Stimulated activated naive CD8-positive, alpha-beta T cell treated with anti-CD3 and anti-CD28 coated beads, Interleukin-15, Interleukin-2, amounts not matched to agents 100 ng/mL and 50 ng/mL, for 24 hours (primary cell): ENCODE data around the gene COBLL1.
"Not testable (repeated sequence)": the region's sequence is repeated elsewhere in the genome, so short reads cannot be mapped to it uniquely, and the experiment has no call there.

Source experiments
- H3K27ac Mint-ChIP-seq: one replicate; pipeline ENCODE4 v1.8.0; 2021; ENCODE audit warnings: mild to moderate bottlenecking, mixed read lengths
- H3K27me3 Mint-ChIP-seq: one replicate; pipeline ENCODE4 v1.8.0; 2021; ENCODE audit warnings: mixed read lengths
- H3K36me3 Mint-ChIP-seq: one replicate; pipeline ENCODE4 v1.8.0; 2021; ENCODE audit warnings: low read depth, mixed read lengths
- H3K4me1 Mint-ChIP-seq: one replicate; pipeline ENCODE4 v1.8.0; 2021; ENCODE audit warnings: low read depth, mixed read lengths
- H3K4me3 Mint-ChIP-seq: one replicate; pipeline ENCODE4 v1.8.0; 2021; ENCODE audit warnings: mild to moderate bottlenecking, mixed read lengths
- H3K9me3 Mint-ChIP-seq: one replicate; pipeline ENCODE4 v1.8.0; 2021; ENCODE audit warnings: mixed read lengths

Gene COBLL1

DNA sequence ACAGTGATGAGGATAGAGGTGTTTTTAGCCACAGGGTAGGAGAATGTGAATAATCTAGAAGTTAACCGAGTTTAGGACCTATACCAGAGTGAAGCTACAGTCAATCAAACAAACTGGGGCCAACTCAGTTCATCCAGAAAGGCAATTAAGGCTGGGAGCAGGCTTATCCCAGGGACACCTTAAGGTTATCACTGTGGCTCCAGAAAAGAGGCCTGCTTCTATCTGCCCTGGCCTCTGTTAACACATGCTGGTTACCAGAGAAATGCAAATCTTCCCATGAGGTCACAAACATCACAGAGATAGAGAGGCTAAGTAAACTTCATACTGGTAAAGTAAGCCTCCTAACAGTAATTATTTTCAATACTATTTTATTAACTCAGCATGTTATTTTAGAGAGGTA is 127.2 kb downstream of the COBLL1 start:
- Mint-ChIP-seq H3K4me1 (no peaks in the 10 kb centered on the region), H3K27me3 (no peaks in the 10 kb centered on the region), H3K4me3 (no peak overlapping the region), H3K9me3 (no peaks in the 10 kb centered on the region), H3K36me3 (no peaks in the 10 kb centered on the region), H3K27ac (no peak overlapping the region)

DNA sequence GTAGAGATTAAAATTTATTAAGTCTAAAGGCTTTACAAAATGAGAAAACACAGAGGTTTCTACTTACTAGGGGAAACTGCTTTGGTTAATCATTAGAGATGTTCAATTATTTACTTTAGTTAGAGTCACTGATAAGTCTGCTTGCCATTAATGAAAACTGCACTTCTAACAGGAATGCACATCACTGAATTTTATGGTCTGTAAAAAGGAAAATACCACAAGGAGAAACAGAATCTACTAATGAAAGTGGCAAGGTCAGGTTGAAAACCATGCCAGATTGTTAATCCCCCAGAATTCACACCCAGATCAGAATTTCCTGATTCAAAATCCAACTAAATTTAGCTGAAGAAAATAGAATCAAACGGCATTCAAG is 129.9 kb downstream of the COBLL1 start:
- Mint-ChIP-seq H3K4me3 (no peak overlapping the region), H3K4me1 (no peaks in the 10 kb centered on the region), H3K27me3 (no peaks in the 10 kb centered on the region)

DNA sequence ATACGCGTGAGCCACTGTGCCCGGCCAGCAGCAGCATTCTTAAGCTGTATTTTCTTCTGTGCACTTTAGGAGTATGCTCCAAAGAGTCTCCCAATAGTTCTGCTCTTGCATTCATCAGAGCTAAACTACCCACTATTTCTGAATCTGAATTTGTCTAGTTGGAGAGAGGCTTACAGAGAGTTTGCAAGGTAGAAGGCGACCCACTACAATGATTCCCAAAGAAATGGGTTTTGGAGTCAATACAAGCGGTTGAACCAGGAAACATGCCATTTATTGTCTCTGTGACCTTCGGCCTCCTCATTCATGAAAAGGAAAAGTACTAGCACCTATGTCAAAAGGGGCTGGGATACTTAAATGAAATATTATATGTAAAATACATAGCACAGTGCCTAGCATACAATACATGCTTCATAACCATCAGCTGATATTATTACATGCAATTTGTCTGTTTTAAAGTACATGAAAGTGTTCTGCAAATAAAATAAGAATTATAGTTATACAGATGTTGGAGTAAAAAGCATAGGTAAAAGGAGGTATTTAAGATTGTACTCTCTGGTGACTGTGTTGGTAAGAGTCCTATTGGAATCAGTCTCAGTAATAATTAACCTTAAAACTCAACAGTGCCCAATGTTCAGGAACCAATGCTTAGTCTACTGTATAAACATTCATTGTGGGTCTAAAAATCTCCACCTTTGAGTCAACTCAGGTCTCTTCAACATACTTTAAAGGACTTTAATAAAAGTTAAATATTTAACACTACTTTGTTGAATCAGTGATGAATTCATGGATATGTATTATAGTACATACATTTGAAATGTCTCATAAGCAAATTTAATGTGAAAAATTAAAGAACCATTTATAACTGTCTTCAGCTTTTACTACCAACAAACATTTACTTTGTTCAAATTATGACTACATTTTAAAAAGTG is 130.5 kb downstream of the COBLL1 start:
- Mint-ChIP-seq H3K36me3 (no peaks in the 10 kb centered on the region), H3K4me3 (no peak overlapping the region), H3K27me3 (no peaks in the 10 kb centered on the region), H3K27ac (no peak overlapping the region), H3K9me3 (no peaks in the 10 kb centered on the region), H3K4me1 (no peaks in the 10 kb centered on the region)

More for the DNA sequence above, 129.9 kb downstream of the COBLL1 start:
- H3K9me3 Mint-ChIP-seq: no peaks in the 10 kb centered on the region
- no peaks in the 10 kb centered on the region for H3K36me3 Mint-ChIP-seq
- no peak overlapping the region for H3K27ac Mint-ChIP-seq

DNA sequence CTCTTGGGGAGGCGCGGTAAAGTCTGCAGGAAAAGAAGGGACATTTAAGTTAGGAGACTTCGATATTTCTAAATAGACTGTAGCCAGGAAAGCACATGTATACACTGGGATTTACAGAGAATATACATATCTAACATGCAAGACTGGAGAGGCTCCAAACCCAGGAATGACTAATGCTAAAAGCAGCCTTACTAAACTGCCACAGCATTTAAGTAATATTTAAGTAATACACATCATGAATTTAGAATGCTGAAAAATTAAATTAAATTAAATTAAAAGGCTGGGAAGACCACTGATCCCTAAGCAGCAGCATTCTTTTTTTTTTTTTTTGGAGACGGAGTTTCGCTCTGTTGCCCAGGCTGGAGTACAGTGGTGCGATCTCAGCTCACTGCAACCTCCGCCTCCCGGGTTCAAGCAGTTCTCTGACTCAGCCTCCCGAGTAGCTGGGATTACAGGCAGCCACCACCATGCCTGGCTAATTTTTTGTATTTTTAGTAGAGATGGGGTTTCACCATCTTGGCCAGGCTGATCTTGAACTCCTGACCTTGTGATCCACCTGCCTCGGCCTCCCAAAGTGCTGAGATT is 131.3 kb downstream of the COBLL1 start:
- not testable (repeated sequence) for H3K4me1 Mint-ChIP-seq, H3K4me3 Mint-ChIP-seq, H3K27ac Mint-ChIP-seq, H3K27me3 Mint-ChIP-seq, H3K36me3 Mint-ChIP-seq, H3K9me3 Mint-ChIP-seq

DNA sequence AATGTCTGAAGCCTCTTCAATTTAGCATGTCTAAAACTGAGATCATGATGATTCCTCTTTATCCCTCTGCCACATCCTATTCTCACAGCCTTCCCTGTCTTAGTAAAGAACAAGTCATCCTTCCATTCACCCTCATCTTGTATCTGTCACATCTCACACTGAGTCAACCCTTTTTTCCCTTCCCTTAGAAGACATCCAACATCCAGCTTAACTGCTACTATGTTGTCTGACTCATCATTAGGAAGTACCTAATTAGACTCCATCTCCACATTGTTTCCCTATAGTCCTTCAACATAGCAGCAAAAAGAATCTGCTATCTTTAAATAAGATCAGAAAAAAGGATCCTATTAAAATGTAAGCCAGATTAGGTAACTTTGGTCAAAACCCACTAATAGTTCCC is 135.1 kb downstream of the COBLL1 start:
- H3K27ac Mint-ChIP-seq: no peak overlapping the region
- H3K4me3 Mint-ChIP-seq: no peak overlapping the region
- H3K36me3 Mint-ChIP-seq: no peaks in the 10 kb centered on the region
- H3K27me3 Mint-ChIP-seq: no peaks in the 10 kb centered on the region
- no peaks in the 10 kb centered on the region for H3K9me3 Mint-ChIP-seq
- no peaks in the 10 kb centered on the region for H3K4me1 Mint-ChIP-seq

DNA sequence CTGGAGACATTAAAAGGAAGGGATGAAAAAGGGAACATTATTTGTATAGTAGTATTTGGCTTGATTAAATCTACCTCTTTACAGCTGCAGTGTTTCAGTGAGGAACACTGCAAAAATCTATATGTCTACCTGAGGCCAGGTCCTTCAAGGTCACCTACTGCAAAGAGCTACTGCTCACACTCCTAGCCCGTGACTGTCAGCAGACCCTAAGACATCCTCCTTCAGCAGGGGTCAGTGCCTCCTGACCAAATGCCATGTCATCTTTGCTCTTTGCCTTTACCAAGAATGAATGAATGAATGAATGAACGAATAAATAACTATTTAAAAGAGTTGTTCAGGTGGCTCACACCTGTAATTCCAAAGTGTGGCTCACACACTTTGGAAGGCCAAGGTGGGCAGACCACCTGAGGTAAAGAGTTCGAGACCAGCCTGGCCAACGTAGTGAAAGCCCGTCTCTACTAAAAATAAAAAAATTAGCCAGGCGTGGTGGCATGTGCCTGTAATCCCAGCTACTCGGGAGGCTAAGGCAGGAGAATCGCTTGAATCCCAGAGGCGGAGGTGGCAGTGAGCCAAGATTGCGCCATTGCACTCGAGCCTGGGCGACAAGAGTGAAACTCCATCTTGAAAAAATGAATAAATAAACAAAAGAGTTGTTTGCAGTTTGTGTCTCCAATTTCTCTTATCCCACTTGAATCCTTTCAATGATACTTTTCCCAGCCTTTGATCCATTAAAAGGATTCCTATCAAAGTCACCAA is 136.0 kb downstream of the COBLL1 start:
- Mint-ChIP-seq H3K36me3 (no peaks in the 10 kb centered on the region), H3K4me3 (no peak overlapping the region), H3K4me1 (no peaks in the 10 kb centered on the region), H3K27ac (no peak overlapping the region), H3K27me3 (no peaks in the 10 kb centered on the region), H3K9me3 (no peaks in the 10 kb centered on the region)

DNA sequence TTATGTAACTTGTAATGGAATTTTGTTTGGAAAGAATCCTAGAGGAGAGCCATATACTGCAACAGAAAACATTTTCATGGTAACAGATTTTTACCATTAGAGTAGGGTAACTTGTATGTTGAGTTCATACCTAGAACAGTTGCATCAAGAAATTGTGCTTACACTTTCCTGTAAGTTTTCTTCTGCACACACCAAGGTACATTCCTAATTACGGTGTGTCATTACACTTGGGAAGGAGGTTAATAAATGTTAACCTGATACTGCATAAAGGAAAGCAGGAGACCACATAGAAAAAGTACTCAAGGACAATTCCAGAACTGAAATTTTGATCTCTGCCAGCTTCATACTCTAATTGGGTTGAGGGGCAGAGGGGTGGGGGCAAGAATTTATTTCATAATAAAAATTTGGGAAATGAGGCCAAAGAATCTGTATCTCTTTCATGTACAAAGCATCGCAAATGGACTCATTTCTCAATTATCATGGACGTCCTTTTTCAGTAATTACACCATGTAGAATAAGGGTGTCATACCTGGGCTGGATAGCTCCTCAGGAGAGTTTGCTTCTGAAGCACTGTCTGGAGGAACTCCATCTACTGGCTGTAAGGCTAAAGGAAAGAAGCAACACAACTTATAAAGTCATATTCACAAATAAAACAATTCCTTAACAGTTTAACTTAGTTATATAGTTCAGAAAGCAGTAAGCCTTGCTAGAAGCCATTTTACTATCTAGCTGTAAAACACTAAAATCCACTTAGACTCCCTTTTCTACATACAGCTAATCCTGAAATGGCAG is 137.5 kb downstream of the COBLL1 start:
- Mint-ChIP-seq H3K4me1 (no peaks in the 10 kb centered on the region), H3K36me3 (no peaks in the 10 kb centered on the region), H3K27me3 (no peaks in the 10 kb centered on the region), H3K27ac (no peak overlapping the region), H3K9me3 (no peaks in the 10 kb centered on the region), H3K4me3 (no peak overlapping the region)

DNA sequence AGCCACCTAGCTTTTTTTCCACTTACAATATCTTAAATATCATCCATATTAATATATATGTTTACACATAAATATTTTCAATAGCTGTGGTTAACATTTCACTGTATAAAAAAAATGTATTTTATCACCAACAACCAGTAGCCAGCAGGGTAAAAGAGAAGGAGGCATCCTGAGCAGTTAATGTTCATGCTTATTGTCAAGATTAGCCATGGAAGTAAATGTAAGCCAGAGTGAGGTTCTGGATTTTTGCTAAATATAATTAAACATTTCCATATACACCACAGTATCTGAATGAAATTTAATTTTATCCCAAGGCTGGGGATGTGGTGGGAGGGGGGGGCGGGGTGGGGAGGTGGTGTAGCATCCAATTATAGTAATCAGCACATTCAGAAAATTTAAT is 140.1 kb downstream of the COBLL1 start:
- Mint-ChIP-seq H3K27ac (no peak overlapping the region), H3K9me3 (no peaks in the 10 kb centered on the region), H3K27me3 (no peaks in the 10 kb centered on the region), H3K4me1 (no peaks in the 10 kb centered on the region), H3K36me3 (no peaks in the 10 kb centered on the region), H3K4me3 (no peak overlapping the region)

DNA sequence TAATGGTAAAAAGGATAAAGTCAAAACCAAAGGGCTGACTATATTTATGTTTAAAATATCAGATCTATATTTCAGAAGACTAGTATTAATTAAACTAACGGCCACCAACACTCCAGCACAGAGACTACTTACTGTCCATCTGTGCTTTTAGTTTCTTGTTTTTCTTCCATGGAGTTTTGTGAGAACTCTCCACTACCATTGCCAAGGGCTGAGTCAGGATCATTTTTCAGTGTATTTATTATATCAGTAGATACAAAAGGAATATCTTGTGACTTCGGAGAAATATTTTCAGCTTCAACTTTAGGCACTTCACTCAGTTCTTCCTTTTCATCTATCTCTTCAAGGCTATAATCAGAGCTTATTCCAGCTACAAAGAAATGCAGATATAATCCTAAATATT is 141.2 kb downstream of the COBLL1 start:
- no peaks in the 10 kb centered on the region for H3K27me3 Mint-ChIP-seq
- H3K4me3 Mint-ChIP-seq: no peak overlapping the region
- no peaks in the 10 kb centered on the region for H3K36me3 Mint-ChIP-seq
- H3K4me1 Mint-ChIP-seq: no peaks in the 10 kb centered on the region
- H3K9me3 Mint-ChIP-seq: no peaks in the 10 kb centered on the region
- no peak overlapping the region for H3K27ac Mint-ChIP-seq

DNA sequence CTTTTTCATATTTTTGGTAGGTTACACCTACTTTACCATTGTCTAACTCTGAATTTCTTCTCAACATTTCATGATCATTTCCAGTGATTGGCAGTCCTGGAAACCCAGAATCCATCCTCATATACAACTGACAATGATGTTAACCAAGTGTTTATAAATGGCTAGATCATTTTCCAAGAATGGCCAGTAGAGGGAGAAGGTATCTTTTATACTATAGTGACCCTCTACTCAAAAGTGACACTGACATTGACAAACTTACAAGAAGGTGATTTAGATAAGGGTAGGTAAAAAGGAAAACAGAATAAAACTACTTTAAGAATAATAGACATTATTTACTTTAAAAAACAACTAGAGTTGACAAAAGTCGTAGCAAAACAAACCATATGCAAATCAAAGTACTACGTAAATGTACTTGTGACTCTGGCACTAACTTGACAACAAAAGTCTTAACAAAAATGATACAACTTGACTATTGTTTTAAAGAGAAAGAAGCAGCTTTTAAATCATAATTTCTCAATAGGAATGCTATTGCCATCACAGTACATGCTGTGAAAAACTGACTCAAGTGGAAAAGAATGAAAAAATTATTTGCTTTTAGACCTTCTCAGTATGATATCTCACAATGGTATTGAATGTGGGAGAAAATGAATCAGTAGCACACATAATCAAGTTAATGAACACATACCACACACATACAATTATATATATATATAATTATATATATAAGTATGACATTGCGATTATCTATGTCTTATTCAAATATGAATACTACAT is 143.7 kb downstream of the COBLL1 start:
- Mint-ChIP-seq H3K4me1 (no peaks in the 10 kb centered on the region), H3K27me3 (no peaks in the 10 kb centered on the region), H3K27ac (no peak overlapping the region), H3K9me3 (no peaks in the 10 kb centered on the region), H3K36me3 (no peaks in the 10 kb centered on the region), H3K4me3 (no peak overlapping the region)

DNA sequence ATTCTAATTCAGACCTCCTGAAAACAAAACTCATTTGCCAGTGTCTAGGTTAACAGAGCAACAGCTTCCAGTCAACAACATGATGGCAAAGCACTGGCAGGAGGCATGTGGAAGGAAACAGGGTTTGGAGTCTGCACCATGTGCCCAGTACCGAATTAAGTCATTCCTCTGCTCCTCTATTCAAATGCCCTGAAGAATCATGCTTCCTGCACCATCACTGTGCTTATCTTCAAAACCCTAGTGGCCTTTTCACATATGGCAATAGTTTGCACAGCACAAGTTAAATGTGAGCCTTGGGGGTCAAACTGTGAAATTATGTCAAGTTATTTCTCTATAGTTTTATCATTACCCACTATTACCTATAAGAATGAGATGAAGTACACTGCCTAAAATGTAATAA is 145.0 kb downstream of the COBLL1 start:
- Mint-ChIP-seq H3K4me3 (no peak overlapping the region), H3K36me3 (no peaks in the 10 kb centered on the region), H3K9me3 (no peaks in the 10 kb centered on the region), H3K27me3 (no peaks in the 10 kb centered on the region), H3K4me1 (no peaks in the 10 kb centered on the region), H3K27ac (no peak overlapping the region)

DNA sequence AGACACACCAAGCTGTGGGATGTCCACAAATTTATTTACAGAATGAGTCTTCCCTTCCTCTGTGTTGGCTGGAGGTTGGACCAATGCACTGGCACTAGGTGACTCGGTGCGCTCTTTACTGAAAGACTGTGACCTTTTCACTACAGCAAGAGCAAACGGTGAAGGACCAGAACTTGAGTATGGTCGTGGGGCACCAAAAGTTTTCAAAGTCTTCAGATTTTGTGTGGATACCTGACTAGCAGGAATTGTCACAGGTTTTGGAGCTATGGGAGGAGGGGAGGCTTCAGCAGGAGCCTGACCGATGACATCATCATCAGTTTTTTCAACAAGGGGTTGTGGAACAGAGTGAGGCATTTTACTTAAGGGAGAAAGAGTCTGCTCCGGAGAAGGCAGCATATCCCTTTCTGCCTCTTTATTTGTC is 147.3 kb downstream of the COBLL1 start:
- Mint-ChIP-seq H3K27me3 (no peaks in the 10 kb centered on the region), H3K4me1 (no peaks in the 10 kb centered on the region), H3K36me3 (peaks cover 4% of the 10 kb centered on the region), H3K27ac (no peak overlapping the region), H3K4me3 (no peak overlapping the region), H3K9me3 (no peaks in the 10 kb centered on the region)

DNA sequence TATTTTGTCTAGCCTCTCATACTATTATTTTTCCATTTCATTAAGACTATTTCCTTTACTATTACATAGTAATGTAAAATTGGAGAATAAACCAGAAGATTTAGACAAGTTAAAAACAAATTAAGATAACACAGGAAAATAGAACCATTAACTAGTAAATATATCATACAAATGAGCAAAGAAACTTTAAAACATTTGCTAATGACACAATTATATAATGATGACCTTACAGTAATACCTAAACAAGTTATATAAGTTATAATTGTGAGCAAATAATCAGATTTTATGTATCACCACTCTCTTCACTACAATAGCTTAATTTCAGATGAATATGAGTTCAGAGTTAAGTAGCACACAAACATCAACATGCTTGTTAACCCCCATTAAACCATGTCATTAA is 147.8 kb downstream of the COBLL1 start:
- no peaks in the 10 kb centered on the region for H3K4me1 Mint-ChIP-seq
- H3K36me3 Mint-ChIP-seq: peaks cover 4% of the 10 kb centered on the region
- H3K27me3 Mint-ChIP-seq: no peaks in the 10 kb centered on the region
- H3K27ac Mint-ChIP-seq: no peak overlapping the region
- H3K4me3 Mint-ChIP-seq: no peak overlapping the region
- H3K9me3 Mint-ChIP-seq: no peaks in the 10 kb centered on the region

DNA sequence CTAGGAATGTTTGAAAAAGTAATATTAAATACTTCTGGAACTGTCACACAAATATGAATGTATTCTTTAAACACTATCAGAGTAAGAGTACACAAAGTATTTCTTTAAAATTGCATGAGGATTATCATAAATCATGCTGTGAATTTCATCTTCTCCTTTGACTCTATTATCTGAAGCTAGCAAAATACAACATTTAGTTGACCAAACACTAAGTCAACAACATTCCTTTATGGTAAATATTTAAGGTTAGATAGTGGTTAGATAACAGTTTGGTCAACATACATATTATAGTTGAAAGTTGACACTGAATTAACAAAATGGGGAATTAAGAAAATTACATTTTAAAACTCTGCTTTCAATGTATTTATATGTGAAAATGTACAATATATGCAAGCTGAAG is 148.2 kb downstream of the COBLL1 start:
- Mint-ChIP-seq H3K27me3 (no peaks in the 10 kb centered on the region), H3K9me3 (no peaks in the 10 kb centered on the region), H3K4me3 (no peak overlapping the region), H3K36me3 (peaks cover 4% of the 10 kb centered on the region), H3K27ac (no peak overlapping the region), H3K4me1 (no peaks in the 10 kb centered on the region)
